ENCODE data around the gene UBE2O.
A peak's percentile ranks its signal among the peaks of the same experiment; 100 is the strongest.

UBE2O gene

DNA sequence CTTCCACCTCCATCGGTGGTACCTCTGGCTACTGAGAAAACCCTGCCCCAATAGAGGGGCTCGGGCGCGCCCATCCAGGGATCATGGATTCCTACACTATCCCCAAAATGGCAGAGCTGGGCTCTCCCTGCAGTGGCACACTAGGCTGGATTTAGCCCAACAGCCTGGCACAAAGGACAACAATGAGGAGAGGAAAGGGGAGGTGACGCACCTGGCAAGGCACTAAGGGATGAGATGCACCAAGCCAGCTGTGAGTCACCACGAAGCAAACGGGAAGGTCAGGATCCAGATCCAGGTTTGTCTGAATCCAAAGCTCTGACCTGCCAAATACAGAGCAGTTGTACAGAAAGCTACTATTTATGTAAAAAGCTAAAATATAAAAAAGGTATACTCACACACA lies 18.1 kb downstream of the UBE2O start:
- Histone ChIP-seq H3K18ac (ENCODE audit: low read depth in 1 of 2, low read length in 2 of 2) (no peak overlapping the region), H2BK12ac (ENCODE audit: low read length in 2 of 2) (no peak overlapping the region), H2AK5ac (ENCODE audit: low read length, severe bottlenecking) (no peak overlapping the region), H3K4ac (ENCODE audit: low read depth in 1 of 2, low read length in 2 of 2) (no peak overlapping the region), H3K36me3 (ENCODE audit: control insufficient read depth in 1 of 2, insufficient read depth in 2 of 2, low read depth in 1 of 2, low read length in 2 of 2) (peaks cover 3% of the 10 kb centered on the region in 2 experiments), H3K27me3 (ENCODE audit: control insufficient read depth in 1 of 2, insufficient read depth in 1 of 2, low read length in 2 of 2) (no peaks in the 10 kb centered on the region), H3K4me2 (ENCODE audit: low read length, poor library complexity, severe bottlenecking) (no peak overlapping the region), H2BK5ac (ENCODE audit: low read depth, low read length, poor library complexity, severe bottlenecking) (no peak overlapping the region), H3K27ac (ENCODE audit: low read length, poor library complexity, severe bottlenecking) (no peak overlapping the region), H4K91ac (ENCODE audit: low read length) (no peak overlapping the region), H3K9me3 (ENCODE audit: control insufficient read depth, low read length) (no peaks in the 10 kb centered on the region), H4K8ac (ENCODE audit: low read length) (no peak overlapping the region), H3K4me3 (ENCODE audit: insufficient read depth in 1 of 2, low read depth in 1 of 2, low read length in 2 of 2) (no peak overlapping the region), H2BK120ac (ENCODE audit: low read depth, low read length) (no peak overlapping the region), H2BK15ac (ENCODE audit: low read depth, poor library complexity, severe bottlenecking) (no peak overlapping the region), H3K23ac (ENCODE audit: low read length in 2 of 2) (no peak overlapping the region), H3K4me1 (ENCODE audit: control insufficient read depth, insufficient read depth, low read depth, low read length) (peaks cover 9% of the 10 kb centered on the region), H3K9ac (ENCODE audit: low read length) (no peak overlapping the region), H3K79me1 (replicated peaks; ENCODE audit: low read length, poor library complexity, severe bottlenecking) (peaks cover 48% of the 10 kb centered on the region), H3K14ac (ENCODE audit: low read length in 2 of 2) (no peak overlapping the region), H2AFZ (ENCODE audit: low read depth, low read length) (no peak overlapping the region)
- 93% methylated on average over 7 of the region's 7 CpGs for WGBS
- no peak for DNase-seq

GRCh38 chr17:76433693-76434092 lies 19.3 kb downstream of the UBE2O start:
- no peak overlapping the region for H2BK120ac ChIP-seq (ENCODE audit: low read depth, low read length)
- no peak overlapping the region for H3K23ac ChIP-seq (ENCODE audit: low read length in 2 of 2)
- no peak overlapping the region for H3K4me2 ChIP-seq (ENCODE audit: low read length, poor library complexity, severe bottlenecking)
- H3K18ac ChIP-seq (ENCODE audit: low read depth in 1 of 2, low read length in 2 of 2): no peak overlapping the region
- H2BK15ac ChIP-seq (ENCODE audit: low read depth, poor library complexity, severe bottlenecking): no peak overlapping the region
- H3K4me3 ChIP-seq (ENCODE audit: insufficient read depth in 1 of 2, low read depth in 1 of 2, low read length in 2 of 2): no peak overlapping the region
- no peak overlapping the region for H3K4ac ChIP-seq (ENCODE audit: low read depth in 1 of 2, low read length in 2 of 2)
- H2BK5ac ChIP-seq (ENCODE audit: low read depth, low read length, poor library complexity, severe bottlenecking): no peak overlapping the region
- no peak overlapping the region for H2AFZ ChIP-seq (ENCODE audit: low read depth, low read length)
- peaks cover 45% of the 10 kb centered on the region for H3K79me1 ChIP-seq (replicated peaks; ENCODE audit: low read length, poor library complexity, severe bottlenecking)
- H2BK12ac ChIP-seq (ENCODE audit: low read length in 2 of 2): no peak overlapping the region
- peaks cover 6% of the 10 kb centered on the region for H3K4me1 ChIP-seq (ENCODE audit: control insufficient read depth, insufficient read depth, low read depth, low read length)
- no peak overlapping the region for H2AK5ac ChIP-seq (ENCODE audit: low read length, severe bottlenecking)
- no peak overlapping the region for H3K9ac ChIP-seq (ENCODE audit: low read length)
- H3K9me3 ChIP-seq (ENCODE audit: control insufficient read depth, low read length): no peaks in the 10 kb centered on the region
- H4K91ac ChIP-seq (ENCODE audit: low read length): no peak overlapping the region
- 98% methylated on average over 9 of the region's 9 CpGs for WGBS
- no peaks in the 10 kb centered on the region for H3K27me3 ChIP-seq (ENCODE audit: control insufficient read depth in 1 of 2, insufficient read depth in 1 of 2, low read length in 2 of 2)
- no peak overlapping the region for H4K8ac ChIP-seq (ENCODE audit: low read length)
- peaks cover 3% of the 10 kb centered on the region in 2 experiments for H3K36me3 ChIP-seq (ENCODE audit: control insufficient read depth in 1 of 2, insufficient read depth in 2 of 2, low read depth in 1 of 2, low read length in 2 of 2)
- DNase-seq: no peak
- no peak overlapping the region for H3K14ac ChIP-seq (ENCODE audit: low read length in 2 of 2)
- H3K27ac ChIP-seq (ENCODE audit: low read length, poor library complexity, severe bottlenecking): no peak overlapping the region

DNA sequence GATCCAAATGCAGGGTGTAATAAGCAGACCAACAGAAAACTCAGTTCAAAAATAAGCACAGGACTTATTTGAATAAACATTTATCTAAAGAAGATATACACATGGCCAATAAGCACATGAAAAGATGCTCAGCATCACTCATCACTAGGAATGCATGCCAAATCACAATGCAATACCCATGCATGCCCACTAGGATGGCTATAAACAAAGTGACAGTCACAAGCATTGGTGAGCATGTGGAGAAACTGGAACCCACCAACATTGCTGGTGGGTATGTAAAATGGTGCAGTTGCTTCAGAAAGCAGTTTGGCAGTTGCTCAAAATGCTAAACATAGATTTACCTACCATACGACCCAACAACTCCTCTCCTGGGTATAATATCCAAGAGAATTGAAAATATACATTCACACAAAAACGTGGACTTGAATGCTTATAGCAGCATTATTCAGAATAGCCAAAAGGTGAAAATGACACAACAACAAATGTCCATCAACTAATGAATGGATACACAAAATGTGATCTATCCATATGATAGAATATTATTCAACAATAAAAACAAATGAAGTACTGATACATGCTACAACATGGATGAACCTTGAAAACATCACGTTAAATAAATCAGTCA lies 20.1 kb downstream of the UBE2O start:
- Histone ChIP-seq H3K4me1 (ENCODE audit: control insufficient read depth, insufficient read depth, low read depth, low read length) (peaks cover 5% of the 10 kb centered on the region), H2AK5ac (ENCODE audit: low read length, severe bottlenecking) (no peak overlapping the region), H3K9ac (ENCODE audit: low read length) (no peak overlapping the region), H2AFZ (ENCODE audit: low read depth, low read length) (no peak overlapping the region), H3K79me1 (replicated peaks; ENCODE audit: low read length, poor library complexity, severe bottlenecking) (peaks cover 44% of the 10 kb centered on the region), H3K23ac (ENCODE audit: low read length in 2 of 2) (no peak overlapping the region), H2BK12ac (ENCODE audit: low read length in 2 of 2) (no peak overlapping the region), H2BK15ac (ENCODE audit: low read depth, poor library complexity, severe bottlenecking) (no peak overlapping the region), H2BK5ac (ENCODE audit: low read depth, low read length, poor library complexity, severe bottlenecking) (no peak overlapping the region), H4K91ac (ENCODE audit: low read length) (no peak overlapping the region), H3K14ac (ENCODE audit: low read length in 2 of 2) (no peak overlapping the region), H3K4me3 (ENCODE audit: insufficient read depth in 1 of 2, low read depth in 1 of 2, low read length in 2 of 2) (no peak overlapping the region), H3K27me3 (ENCODE audit: control insufficient read depth in 1 of 2, insufficient read depth in 1 of 2, low read length in 2 of 2) (no peaks in the 10 kb centered on the region), H4K8ac (ENCODE audit: low read length) (no peak overlapping the region), H3K27ac (ENCODE audit: low read length, poor library complexity, severe bottlenecking) (no peak overlapping the region), H2BK120ac (ENCODE audit: low read depth, low read length) (no peak overlapping the region), H3K36me3 (ENCODE audit: control insufficient read depth in 1 of 2, insufficient read depth in 2 of 2, low read depth in 1 of 2, low read length in 2 of 2) (peaks cover 3% of the 10 kb centered on the region in 2 experiments), H3K4ac (ENCODE audit: low read depth in 1 of 2, low read length in 2 of 2) (no peak overlapping the region), H3K18ac (ENCODE audit: low read depth in 1 of 2, low read length in 2 of 2) (no peak overlapping the region), H3K4me2 (ENCODE audit: low read length, poor library complexity, severe bottlenecking) (no peak overlapping the region), H3K9me3 (ENCODE audit: control insufficient read depth, low read length) (no peaks in the 10 kb centered on the region)
- peak; percentile 40 for DNase-seq
- WGBS: 95% methylated on average over 3 of the region's 3 CpGs

- H3K4me3 ChIP-seq (ENCODE audit: insufficient read depth in 1 of 2, low read depth in 1 of 2, low read length in 2 of 2): no peak overlapping the region
- no peaks in the 10 kb centered on the region for H3K27me3 ChIP-seq (ENCODE audit: control insufficient read depth in 1 of 2, insufficient read depth in 1 of 2, low read length in 2 of 2)
- no peak overlapping the region for H2BK15ac ChIP-seq (ENCODE audit: low read depth, poor library complexity, severe bottlenecking)
- H2AK5ac ChIP-seq (ENCODE audit: low read length, severe bottlenecking): no peak overlapping the region
- 100% methylated on average over 2 of the region's 6 CpGs for WGBS
- peaks cover 43% of the 10 kb centered on the region for H3K79me1 ChIP-seq (replicated peaks; ENCODE audit: low read length, poor library complexity, severe bottlenecking)
- no peak overlapping the region for H2BK12ac ChIP-seq (ENCODE audit: low read length in 2 of 2)
- H2BK5ac ChIP-seq (ENCODE audit: low read depth, low read length, poor library complexity, severe bottlenecking): no peak overlapping the region
- no peak overlapping the region for H4K91ac ChIP-seq (ENCODE audit: low read length)
- no peak overlapping the region for H3K23ac ChIP-seq (ENCODE audit: low read length in 2 of 2)
- DNase-seq: no peak
- H3K4ac ChIP-seq (ENCODE audit: low read depth in 1 of 2, low read length in 2 of 2): no peak overlapping the region
- H3K18ac ChIP-seq (ENCODE audit: low read depth in 1 of 2, low read length in 2 of 2): no peak overlapping the region
- no peak overlapping the region for H4K8ac ChIP-seq (ENCODE audit: low read length)
- peaks cover 5% of the 10 kb centered on the region for H3K4me1 ChIP-seq (ENCODE audit: control insufficient read depth, insufficient read depth, low read depth, low read length)
- no peak overlapping the region for H3K9ac ChIP-seq (ENCODE audit: low read length)
- H3K36me3 ChIP-seq (ENCODE audit: control insufficient read depth in 1 of 2, insufficient read depth in 2 of 2, low read depth in 1 of 2, low read length in 2 of 2): peaks cover 3% of the 10 kb centered on the region in 2 experiments
- no peak overlapping the region for H2BK120ac ChIP-seq (ENCODE audit: low read depth, low read length)
- H3K27ac ChIP-seq (ENCODE audit: low read length, poor library complexity, severe bottlenecking): no peak overlapping the region
- no peak overlapping the region for H3K4me2 ChIP-seq (ENCODE audit: low read length, poor library complexity, severe bottlenecking)
- no peaks in the 10 kb centered on the region for H3K9me3 ChIP-seq (ENCODE audit: control insufficient read depth, low read length)
- no peak overlapping the region for H3K14ac ChIP-seq (ENCODE audit: low read length in 2 of 2)
- no peak overlapping the region for H2AFZ ChIP-seq (ENCODE audit: low read depth, low read length)
These were observed 20.9 kb downstream of the UBE2O start for GRCh38 chr17:76432004-76432403.

Measured in mesenchymal stem cell (in vitro differentiated cells and primary cell).